GM15510 (cell line): ENCODE data around the gene RBPMS2.

Source experiments
- POLR2A ChIP-seq: IDR thresholded peaks from 3 replicates; pipeline ENCODE4 v1.6.1; 2011; ENCODE audit warnings: borderline replicate concordance; ENCODE audit not compliant: insufficient read length; ENCODE audit errors: extremely low read depth

Gene RBPMS2

GRCh38 chr15:64696481-64696880, 78.9 kb downstream of the RBPMS2 start:
- no peak for TF ChIP-seq POLR2A

GRCh38 chr15:64695561-64695992, 79.8 kb downstream of the RBPMS2 start:
- no peak for TF ChIP-seq POLR2A

- no peak for TF ChIP-seq POLR2A
Observed at GRCh38 chr15:64694816-64695215, 80.6 kb downstream of the RBPMS2 start.

GRCh38 chr15:64693134-64693533, 82.3 kb downstream of the RBPMS2 start:
- no peak for TF ChIP-seq POLR2A

- no peak for TF ChIP-seq POLR2A
Observed at GRCh38 chr15:64691896-64692565, 83.4 kb downstream of the RBPMS2 start.

DNA sequence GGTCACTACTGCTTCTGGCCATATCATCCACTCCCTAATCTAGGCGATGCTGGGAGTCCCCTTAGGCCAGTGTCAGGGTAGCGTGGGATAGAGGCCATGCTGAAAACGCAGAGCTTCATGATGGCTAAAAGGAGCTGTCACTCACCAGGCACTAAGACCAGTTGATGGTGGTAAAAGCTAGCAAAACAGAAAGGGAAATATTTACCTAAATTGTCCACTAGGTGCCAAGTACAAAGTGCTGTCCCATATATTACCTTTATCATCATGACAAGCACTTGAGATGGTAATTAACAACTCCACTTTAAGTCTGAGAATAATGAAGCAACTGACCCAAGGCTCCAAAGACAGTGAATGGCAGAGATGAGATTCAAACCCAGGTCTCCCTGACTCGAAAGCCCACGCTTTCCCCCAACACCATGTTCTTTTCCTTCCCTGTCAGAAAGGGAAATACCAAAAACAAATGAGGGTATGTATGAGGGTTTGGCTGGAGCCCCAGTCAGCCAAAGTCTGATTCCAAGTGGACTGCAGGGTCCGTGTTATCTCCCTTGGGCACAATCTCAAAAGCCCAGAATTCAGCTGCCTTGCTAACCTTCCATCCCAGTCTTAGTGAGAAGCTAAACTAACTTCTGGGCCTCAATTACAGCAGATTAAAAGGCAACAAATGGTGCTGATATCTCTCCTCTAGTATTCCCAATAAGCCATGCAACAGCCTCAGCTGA, 84.7 kb downstream of the RBPMS2 start:
- no peak for TF ChIP-seq POLR2A

GRCh38 chr15:64690008-64690407, 85.4 kb downstream of the RBPMS2 start:
- TF ChIP-seq POLR2A, result no peak
